GM21529 (cell line): ENCODE results near the gene AAK1.
"Not testable (repeated sequence)": the region's sequence is repeated elsewhere in the genome, so short reads cannot be mapped to it uniquely, and the experiment has no call there.

Experiments
- ATAC-seq: cut with Tn5 transposase; IDR thresholded peaks from one replicate; pipeline ENCODE4 v1.9.1; 2021; ENCODE audit not compliant: unreplicated experiment

The AAK1 gene

DNA sequence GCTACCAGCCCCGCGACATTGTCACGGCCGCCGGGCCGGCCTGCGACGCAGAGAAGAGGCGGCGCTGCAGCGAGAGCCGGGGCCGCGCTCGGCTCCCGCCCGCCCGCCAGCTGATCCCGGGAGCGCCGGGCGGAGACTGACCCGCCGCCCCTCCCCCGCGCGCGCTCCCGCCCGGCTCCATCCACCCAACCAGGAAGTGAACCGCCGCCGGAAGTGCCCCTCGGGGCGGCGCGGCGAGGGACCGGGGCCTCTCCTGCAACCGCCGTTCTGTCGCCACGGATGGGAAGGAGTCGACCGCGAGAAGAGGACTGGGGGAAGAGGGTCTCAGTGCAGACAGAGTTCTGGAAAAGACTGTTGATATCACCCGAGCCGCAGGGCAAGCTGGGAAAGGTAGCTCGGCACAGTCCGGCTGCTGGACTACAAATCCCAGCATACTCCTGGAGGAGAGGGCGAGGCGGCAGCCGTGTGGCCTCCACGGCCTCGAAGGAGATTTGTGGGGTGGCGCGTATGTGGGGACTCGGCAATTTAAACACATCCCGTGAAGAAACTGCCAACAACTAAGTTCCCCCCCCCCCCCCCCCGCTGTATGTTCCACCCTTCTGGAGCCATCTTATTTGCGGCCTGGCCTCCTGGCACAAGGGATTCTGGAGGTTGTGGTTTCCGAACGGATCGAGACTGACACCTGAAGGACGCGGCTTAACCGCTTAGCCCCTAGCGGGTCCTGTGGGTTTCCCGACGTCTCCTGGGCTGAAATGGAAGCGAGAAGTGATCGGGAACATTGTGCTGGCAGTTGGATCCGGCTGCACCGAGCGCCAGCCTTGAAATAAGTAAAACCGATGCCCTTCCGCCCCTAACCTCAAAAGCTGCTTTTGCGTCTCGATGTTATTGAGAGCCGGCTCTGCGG lies at the start of gene AAK1:
AAK1 (minus strand) TSS at position 138 of the 904 bp plus-strand sequence. CDS start 699 bp downstream, outside the sequence.
- peak; percentile 44 for ATAC-seq

DNA sequence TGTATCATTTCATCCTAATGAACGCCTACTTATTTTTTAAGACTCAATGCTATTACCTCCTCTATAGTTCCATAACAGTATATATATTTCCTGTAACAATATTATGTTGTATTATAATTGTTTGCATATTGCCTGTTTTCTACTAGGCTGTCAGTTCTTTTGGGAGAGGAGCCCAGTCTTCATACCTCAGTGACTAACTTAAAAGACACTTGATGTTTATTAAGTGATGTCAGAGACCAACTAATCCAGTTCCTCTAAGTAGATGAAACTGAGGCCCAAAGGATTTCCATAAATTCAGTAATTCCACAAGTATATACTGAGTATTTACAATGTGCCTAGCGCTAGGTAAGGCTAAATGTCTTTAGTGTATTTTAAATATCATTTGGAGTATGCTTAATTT lies 48.9 kb upstream of the AAK1 start:
- no peak for ATAC-seq

DNA sequence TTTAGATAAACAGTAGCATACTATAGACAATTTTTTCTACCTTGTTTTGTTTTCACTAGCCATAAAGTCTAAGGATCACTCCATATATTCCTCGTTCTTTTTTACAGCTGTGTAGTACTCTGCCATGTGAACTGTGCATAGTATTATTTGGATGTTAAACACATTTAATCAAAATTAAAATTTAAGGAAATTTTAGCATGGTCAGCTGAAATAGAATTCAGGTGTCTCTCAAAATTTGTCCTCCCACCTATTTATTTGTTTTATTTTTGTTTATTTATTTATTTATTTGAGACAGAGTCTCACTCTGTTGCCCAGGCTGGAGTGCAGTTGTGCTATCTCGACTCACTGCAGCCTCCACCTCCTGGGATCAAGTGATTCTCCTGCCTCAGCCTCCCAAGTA lies 46.4 kb upstream of the AAK1 start:
- no peak for ATAC-seq

DNA sequence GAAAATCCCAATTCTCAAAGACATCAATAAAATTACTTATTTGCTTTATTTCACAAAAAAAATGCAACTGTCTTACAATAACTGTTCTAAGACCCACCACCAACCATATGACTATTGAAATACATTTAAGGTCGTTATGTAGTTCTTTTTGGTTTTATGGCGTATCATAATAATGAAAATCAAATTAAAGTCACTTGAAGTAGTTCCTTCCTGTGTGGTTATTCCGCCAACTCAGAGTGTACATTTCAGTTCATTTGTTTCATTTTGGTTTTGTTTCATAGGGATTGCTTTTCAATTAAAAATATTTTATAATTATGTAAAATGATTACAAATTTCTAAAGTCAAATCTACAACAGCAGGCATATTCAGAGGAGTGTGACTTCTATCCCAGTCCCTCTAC lies 45.9 kb upstream of the AAK1 start:
- no peak for ATAC-seq

DNA sequence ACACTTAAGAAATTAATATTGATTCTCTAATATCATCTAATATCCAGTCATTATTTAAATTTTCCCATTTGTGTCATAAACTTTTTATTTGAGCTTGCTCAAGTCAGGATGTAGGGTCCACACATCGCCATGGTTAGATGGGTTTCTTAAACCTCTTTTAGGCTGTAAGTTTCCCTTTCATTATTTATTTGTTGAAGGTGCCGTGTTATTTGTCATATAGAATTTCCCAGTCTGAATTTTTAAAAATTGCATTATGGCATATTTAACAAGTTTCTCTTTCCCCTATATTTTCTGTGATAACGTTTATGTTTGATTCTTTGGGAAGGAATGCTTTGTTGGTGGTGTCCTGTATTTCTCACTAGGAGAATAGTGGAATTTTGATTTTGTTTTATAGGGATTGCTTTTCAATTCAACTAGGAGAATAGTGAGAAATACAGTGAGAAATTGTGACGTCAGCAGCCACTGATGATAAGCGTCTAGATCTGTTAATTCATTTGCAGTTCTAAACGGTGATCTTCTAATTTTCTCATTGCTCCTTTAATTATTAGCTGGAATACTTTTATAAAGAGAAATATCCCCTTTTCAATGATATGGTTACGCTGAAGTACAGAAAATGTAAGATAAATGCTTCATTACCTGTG lies 44.6 kb upstream of the AAK1 start:
- no peak for ATAC-seq

DNA sequence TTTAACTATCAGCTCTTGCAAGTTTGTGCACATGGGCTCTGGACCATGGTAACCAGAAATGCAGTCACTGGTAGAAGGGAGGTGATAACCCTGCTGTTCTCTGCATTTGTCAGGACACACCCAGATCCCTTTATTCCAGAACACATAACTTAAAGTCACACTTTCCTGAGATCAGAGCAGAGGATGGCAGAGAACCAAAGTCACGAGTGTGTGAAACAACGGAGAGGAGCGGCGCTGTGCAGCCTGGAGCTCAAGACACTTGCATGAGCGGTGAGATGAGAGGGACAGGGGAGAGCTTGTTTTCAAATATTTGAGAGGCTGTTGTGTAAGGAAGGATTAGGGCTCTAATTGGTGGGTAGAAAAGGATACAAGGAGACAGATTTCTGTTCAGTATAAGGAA lies 43.3 kb upstream of the AAK1 start:
- no peak for ATAC-seq

DNA sequence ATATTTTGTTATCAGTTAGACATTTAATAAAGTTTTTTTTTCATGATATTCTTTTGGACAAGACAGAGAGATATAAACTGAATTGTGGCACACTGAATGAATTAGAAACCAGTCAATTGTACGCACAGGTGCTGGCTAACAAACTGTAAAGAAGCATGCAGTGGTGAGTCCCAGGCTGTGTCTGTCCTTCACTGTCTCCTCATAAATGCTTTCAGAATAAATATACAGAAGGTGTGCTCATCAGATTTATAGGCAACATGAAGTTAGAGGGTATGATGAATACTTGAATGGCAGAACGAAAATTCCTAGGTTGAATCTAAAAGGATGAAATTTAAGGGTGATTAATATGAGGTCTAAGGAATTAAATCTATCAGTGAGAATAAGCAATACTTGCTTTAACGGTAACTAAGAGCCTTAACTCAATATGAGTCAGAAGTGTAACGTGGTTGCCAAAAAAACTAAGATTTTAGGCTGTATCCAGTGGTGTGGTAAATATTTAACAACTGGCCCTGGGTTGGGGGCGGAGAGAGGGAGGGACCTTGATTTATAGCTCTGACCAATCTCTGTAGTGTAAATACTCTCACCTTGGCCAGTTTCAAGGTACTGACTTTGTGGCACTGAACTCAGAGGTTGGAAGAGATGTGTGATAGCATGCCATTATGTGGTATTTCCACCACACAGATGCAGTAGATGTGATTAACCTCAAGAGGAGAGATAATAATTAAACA lies 41.9 kb upstream of the AAK1 start:
- no peak for ATAC-seq

DNA sequence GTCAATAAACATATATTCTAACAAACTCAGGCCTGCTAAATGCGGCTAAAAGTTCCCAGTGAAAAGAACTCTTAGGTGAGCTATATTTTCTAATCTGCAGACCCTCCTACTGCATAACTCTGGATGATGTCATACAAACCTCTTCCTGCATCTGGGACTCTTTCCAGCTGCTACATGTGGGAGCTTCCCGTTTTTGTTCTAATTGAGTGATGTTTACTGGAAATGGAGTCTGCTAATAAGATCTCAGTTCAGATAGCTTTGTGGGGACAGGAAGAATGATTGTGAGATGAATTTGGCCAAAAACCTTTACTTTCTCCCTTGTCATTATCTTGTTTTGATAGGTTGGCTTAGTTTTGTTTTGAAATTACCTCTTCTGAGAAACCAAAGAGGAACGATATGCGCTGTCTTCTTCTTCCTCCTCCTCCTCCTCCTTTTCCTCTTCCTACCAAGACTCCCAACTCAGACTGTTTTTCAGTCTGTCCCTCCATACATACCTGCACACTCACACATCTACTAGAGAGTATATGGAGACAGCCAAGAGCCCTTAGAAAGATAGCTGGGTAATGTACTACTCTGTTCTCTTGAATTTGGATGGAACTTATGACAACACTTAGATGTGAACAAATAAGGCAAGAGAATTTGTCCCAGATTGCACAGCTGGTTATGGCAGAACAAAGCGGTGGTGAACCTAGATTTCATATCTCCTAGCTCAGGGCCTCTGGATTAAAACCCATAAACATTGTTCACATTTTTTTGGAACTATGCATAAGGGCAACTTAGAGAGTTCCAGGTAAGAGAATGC lies 39.8 kb upstream of the AAK1 start:
- no peak for ATAC-seq

DNA sequence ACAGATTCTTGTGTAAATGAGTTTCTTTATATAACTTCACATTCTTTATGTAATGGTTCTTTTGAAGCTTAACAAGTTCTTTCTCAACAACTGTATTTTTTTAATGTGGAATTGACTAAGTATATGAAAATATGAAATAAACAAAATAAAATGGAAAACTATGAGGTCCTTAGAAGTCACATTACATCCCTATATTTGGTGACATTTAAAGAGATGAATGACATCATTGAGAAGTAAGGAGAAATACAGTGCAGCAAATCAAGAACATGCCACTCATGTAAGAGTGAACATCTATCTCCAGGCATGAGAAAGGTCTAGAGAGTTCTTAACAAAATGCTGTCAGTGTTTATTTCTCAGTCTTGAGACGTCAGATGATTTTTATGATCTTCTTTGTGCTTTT lies 39.0 kb upstream of the AAK1 start:
- no peak for ATAC-seq

DNA sequence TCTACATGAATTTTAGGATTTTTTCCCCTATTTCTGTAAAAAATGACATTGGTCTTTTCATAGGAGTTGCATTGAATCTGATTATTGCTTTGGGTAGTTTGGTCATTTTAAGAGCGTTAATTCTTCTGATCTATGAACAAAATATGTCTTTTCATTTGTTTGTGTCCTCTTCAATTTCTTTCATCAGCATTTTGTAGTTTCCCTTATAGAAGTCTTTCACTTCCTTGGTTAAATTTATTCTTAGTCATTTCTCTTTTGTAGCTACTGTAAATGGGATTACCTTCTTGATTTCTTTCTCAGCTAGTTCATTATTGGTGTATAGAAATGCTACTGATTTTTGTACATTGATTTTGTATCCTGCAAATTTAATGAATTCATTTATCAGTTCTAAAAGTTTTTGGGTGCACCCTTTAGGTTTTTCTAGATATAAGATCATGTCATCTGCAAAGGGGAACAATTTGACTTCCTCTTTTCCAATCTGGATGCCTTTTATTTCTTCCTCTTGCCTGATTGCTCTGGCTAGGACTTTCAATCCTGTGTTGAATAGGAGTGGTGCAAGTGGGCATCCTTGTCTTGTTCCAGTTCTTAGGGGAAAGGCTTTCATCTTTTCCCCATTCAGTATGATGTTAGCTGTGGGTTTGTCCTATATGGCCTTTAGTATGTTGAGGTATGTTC lies 36.6 kb upstream of the AAK1 start:
- ATAC-seq: no peak

DNA sequence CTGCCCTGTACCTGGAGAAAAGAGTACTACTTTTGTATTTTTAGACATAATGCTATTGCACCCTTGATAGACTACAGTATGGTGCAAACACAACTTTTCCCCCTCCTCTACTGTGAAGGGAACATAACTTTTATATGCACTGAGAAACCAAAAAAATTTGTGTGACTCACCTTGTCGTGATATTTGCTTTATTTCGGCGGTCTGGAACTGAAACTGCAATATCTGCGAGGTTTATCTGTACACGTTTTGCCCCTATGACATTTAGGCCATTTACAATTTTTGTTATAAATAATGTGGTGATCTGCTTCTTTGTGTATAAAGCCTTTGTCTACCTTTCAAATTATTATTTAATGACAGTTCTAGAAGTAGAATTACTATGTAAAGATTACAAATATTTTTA lies 34.4 kb upstream of the AAK1 start:
- ATAC-seq: no peak

DNA sequence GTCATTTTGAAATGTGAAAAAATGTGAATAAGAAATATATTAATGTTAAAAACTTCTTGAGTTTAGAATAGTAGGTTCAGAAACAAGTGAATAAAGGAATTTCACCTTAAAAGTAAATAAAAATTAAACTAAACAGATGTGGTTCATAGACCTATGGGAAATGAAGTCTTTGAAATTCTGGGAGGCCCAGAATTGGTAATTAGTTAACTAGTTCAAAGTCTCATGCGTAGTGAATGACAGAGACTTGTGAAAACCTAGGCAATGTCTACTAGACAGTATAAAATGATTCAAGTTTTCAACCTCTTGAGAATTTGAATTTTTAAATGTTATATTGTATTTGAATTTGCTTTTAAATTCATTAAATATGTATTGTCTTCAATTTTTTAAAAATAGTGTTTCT lies 32.6 kb upstream of the AAK1 start:
- ATAC-seq: no peak

DNA sequence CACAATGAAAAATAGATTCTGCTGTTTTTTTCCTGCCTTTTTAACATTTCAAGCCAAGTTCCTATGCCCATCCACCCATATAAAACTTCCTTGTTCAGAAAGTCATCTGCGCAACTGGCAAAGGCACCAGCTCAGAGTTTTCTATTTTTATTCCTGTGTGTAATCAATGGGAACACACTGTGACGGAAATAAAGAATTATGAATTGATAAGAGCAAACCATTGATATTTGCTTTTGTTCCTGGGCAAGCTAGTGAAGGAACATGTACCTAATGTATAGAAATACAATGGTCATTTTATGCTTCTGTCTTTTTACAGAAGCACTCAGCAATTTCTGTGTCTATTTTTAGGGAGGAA lies 30.8 kb upstream of the AAK1 start:
- ATAC-seq: no peak

DNA sequence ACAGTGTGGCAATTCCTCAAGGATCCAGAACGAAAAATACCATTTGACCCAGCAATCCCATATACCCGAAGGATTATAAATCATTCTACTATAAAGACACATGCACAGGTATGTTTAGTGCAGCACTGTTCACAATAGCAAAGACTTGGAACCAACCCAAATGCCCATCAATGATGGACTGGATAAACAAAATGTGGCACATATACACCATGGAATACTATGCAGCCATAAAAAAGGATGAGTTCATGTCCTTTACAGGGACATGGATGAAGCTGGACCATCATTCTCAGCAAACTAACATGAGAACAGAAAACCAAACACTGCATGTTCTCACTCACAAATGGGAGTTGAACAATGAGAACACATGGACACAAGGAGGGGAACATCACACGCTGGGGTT lies 29.6 kb upstream of the AAK1 start:
- ATAC-seq: not testable (repeated sequence)

DNA sequence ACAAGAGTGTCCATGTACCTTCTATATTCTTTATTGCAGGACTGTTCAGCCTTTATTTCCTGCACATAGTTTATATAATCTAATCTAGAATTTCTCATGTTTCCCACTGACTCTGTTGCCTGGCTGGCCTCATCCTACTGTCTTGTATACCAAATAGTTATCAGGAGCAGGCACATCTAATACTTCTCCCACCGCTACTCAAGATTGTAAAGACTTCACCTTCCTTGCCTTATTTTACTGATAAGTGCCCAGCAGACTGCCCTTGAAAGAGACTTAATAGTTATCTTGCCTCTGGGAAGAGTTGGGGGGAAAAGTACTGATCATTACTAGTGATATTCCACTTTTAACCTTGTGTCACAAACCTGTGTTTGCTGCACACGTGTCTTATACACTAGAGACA lies 26.1 kb upstream of the AAK1 start:
- ATAC-seq: no peak

DNA sequence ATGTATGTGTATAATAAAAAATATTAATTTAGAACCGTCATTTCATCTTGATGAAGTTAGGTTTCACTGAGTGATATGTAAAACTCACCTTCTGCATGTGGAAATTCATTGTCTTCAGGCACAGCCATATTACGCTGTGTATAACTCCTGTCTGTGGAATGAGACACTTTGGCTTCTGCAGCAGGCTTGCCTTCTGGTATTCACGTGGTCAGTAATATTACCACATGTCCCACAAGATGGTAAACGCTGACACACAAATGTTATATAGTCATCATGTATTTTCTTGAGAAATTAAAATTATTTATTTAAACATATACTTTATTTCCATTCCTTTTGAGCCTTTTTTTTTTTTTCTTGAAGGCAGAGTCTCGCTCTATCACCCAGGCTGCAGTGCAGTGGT lies 25.1 kb upstream of the AAK1 start:
- no peak for ATAC-seq

DNA sequence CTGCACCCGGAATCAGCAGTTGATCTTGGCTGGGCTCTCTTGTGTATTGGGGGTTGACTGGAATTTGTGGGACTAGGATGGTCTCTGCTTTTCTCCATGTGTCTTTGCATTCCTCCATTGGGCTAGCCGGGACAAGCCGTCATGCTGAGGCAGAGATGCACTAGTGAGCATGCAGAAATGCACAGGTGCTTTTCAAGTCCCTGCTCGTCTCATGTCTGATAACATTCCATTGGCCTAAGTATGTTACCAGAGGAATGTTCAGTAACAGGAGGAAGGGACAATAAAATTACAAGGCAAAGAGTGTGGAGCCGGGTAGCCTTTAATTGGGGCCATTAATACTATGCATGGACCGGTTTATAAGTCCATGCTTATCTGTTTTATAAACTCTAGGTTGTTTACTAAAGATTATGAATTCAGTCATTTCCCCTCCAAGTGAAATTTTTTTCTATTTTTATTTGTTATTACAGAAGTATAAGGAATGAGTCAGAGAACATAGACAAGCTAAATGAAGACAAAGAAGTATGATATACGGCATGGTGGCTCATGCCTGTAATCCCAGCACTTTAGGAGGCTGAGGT lies 24.4 kb upstream of the AAK1 start:
- ATAC-seq: no peak

DNA sequence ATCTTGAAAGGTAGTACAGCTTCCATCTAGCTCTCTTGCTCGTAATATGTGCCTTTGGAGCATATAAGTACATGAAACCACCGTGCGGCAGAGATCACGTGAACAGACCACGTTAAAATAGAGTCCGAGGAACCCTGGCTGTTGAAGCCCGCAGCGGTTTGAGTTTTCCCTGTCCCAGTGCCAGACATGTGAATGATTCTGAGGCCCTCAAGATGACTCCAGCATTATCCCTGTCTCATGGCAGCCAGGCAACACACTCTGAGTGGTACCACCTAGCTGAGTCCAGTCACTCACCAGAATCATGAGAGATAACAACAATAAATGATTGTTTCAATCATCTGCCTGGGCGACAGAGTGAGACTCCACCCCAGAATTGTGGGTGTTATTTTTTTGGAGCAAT lies 21.6 kb upstream of the AAK1 start:
- ATAC-seq: no peak

DNA sequence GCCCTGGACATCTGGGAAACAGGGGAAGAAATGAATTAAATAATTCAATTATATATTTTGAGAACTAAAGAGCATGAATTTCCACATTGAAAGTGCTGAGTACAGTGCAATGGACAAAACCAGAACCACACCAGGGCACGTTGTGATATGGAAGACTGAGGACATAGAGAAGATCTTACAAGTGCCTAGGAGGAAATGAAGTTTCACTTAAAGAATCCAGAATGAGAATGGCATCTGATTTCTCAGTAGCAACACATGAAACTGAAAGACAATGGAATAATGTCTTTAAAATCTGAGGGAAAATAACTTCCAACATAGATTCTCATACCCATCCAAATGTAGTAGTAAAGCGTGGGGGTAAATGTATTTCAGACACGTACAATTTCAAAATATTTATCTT lies 20.3 kb upstream of the AAK1 start:
- ATAC-seq: no peak

DNA sequence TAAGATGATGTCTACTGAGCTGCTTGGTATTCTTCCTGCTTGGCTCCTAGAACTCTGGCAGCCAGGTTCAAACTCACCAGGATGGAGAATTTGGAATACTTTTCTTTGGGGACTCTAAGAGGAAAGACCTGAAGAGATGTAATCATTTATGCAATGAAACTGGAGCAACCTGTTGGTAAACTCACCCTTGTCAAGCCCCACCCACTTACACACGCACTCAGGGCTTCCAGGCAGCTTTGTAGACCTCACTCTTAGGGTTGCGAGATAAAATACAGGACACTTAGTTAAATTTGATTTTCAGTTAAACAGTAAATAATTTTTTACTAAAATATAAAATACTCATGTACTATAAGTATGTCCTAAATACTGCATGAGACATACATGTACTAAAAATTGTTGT lies 19.0 kb upstream of the AAK1 start:
- ATAC-seq: not testable (repeated sequence)
